SK-N-SH (cell line): ENCODE data around the gene RNF187.

ENCODE experiments used
- CTCF ChIP-seq: fragments of 200-600 bp; sonication (generic); IDR thresholded peaks from 2 replicates; pipeline ENCODE4 v1.6.1; 2017; ENCODE audit warnings: antibody characterized with exemption, mild to moderate bottlenecking, moderate library complexity
- POLR2AphosphoS5 ChIP-seq: IDR thresholded peaks from 2 replicates; pipeline ENCODE4 v1.6.1; 2012; ENCODE audit warnings: low read depth, low read length
- RCOR1 ChIP-seq: fragments of 150-350 bp; IDR thresholded peaks from 2 replicates; pipeline ENCODE4 v1.6.1; 2017; ENCODE audit warnings: antibody characterized with exemption, low read length
- RXRA ChIP-seq: IDR thresholded peaks from 2 replicates; pipeline ENCODE4 v1.4.0; 2012; ENCODE audit warnings: low read depth, mild to moderate bottlenecking, borderline replicate concordance
- TAF1 ChIP-seq: IDR thresholded peaks from 2 replicates; pipeline ENCODE4 v1.6.1; 2012; ENCODE audit warnings: low read depth, mild to moderate bottlenecking, low read length, moderate library complexity, borderline replicate concordance
- YY1 ChIP-seq: IDR thresholded peaks from 2 replicates; pipeline ENCODE4 v1.4.0; 2012; ENCODE audit warnings: low read depth, mild to moderate bottlenecking

GRCh38 chr1:228437424-228437962, 49.7 kb upstream of the RNF187 start:
- TF ChIP-seq CTCF (no peak), RXRA (no peak), YY1 (no peak), POLR2AphosphoS5 (no peak), TAF1 (no peak), RCOR1 (no peak)
